LNCAP (cell line): Measurements from ENCODE around the gene SLC4A7.

ENCODE experiments used
- CTCF ChIP-seq: fragments of 450-650 bp; IDR thresholded peaks from 2 replicates; pipeline ENCODE4 v1.5.1; 2017; ENCODE audit warnings: mild to moderate bottlenecking

Gene SLC4A7

GRCh38 chr3:27501759-27502158 is 17.6 kb upstream of the SLC4A7 start:
- TF ChIP-seq CTCF, result no peak

GRCh38 chr3:27500986-27501385 is 16.8 kb upstream of the SLC4A7 start:
- TF ChIP-seq CTCF, result no peak

GRCh38 chr3:27500035-27500434 is 15.9 kb upstream of the SLC4A7 start:
- TF ChIP-seq CTCF, result no peak

GRCh38 chr3:27494784-27495183 is 10.6 kb upstream of the SLC4A7 start:
- no peak for TF ChIP-seq CTCF

- no peak for TF ChIP-seq CTCF
These were observed 4.6 kb upstream of the SLC4A7 start for GRCh38 chr3:27488821-27489220.

GRCh38 chr3:27487383-27487782 is 3.2 kb upstream of the SLC4A7 start:
- no peak for TF ChIP-seq CTCF

GRCh38 chr3:27486336-27486735 is 2.2 kb upstream of the SLC4A7 start:
- TF ChIP-seq CTCF, result no peak

- no peak for TF ChIP-seq CTCF
These were observed 1.7 kb upstream of the SLC4A7 start for GRCh38 chr3:27485866-27486265.
